ENCODE data around the gene SRPK2.

GRCh38 chr7:105149827-105150226 lies 238.9 kb downstream of the SRPK2 start:
- no peak for TF ChIP-seq SOX6 (IDR thresholded peaks at IDR 0.05)
- TF ChIP-seq SOX6 (CRISPR knock-in tag; IDR thresholded peaks at IDR 0.05): no peak
- TF ChIP-seq NFKB2 (CRISPR knock-in tag; IDR thresholded peaks at IDR 0.05; ENCODE audit: borderline replicate concordance): no peak
- TF ChIP-seq ZBTB38 (CRISPR knock-in tag; IDR thresholded peaks at IDR 0.05): no peak
- no peak for TF ChIP-seq ZNF784 (CRISPR knock-in tag; IDR thresholded peaks at IDR 0.05; ENCODE audit: borderline replicate concordance)
- TF ChIP-seq POLR2A (IDR thresholded peaks at IDR 0.05; ENCODE audit: insufficient read depth in 1 of 2, low read depth in 2 of 2, low read length in 2 of 2): no peak
- no peak for TF ChIP-seq ZNF30 (CRISPR knock-in tag; IDR thresholded peaks at IDR 0.05)
- no peak for TF ChIP-seq YY1 (IDR thresholded peaks at IDR 0.05; ENCODE audit: insufficient read depth, insufficient replicate concordance, low read depth, low read length)
- TF ChIP-seq, protein P1, sequence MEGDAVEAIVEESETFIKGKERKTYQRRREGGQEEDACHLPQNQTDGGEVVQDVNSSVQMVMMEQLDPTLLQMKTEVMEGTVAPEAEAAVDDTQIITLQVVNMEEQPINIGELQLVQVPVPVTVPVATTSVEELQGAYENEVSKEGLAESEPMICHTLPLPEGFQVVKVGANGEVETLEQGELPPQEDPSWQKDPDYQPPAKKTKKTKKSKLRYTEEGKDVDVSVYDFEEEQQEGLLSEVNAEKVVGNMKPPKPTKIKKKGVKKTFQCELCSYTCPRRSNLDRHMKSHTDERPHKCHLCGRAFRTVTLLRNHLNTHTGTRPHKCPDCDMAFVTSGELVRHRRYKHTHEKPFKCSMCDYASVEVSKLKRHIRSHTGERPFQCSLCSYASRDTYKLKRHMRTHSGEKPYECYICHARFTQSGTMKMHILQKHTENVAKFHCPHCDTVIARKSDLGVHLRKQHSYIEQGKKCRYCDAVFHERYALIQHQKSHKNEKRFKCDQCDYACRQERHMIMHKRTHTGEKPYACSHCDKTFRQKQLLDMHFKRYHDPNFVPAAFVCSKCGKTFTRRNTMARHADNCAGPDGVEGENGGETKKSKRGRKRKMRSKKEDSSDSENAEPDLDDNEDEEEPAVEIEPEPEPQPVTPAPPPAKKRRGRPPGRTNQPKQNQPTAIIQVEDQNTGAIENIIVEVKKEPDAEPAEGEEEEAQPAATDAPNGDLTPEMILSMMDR (CRISPR knock-in tag; IDR thresholded peaks at IDR 0.05): no peak
- TF ChIP-seq ZNF337 (CRISPR knock-in tag; IDR thresholded peaks at IDR 0.05; ENCODE audit: borderline replicate concordance, low read depth): no peak
- no peak for TF ChIP-seq MYC (CRISPR knock-in tag; IDR thresholded peaks at IDR 0.05; ENCODE audit: borderline replicate concordance)
- no peak for TF ChIP-seq SIN3B (IDR thresholded peaks at IDR 0.05; ENCODE audit: low read length)
- TF ChIP-seq ZNF512B (CRISPR knock-in tag; IDR thresholded peaks at IDR 0.05; ENCODE audit: borderline replicate concordance): no peak
- no peak for TF ChIP-seq TMF1 (CRISPR knock-in tag; IDR thresholded peaks at IDR 0.05; ENCODE audit: low read depth)

All from HepG2 (cell line).